GM21786 (cell line): Measurements from ENCODE around the gene KISS1R.
"Not testable (repeated sequence)": the region's sequence is repeated elsewhere in the genome, so short reads cannot be mapped to it uniquely, and the experiment has no call there.

Experiments
- ATAC-seq: cut with Tn5 transposase; IDR thresholded peaks from one replicate; pipeline ENCODE4 v1.9.1; 2021; ENCODE audit not compliant: unreplicated experiment

Gene KISS1R

GRCh38 chr19:952049-952679 lies 35.0 kb downstream of the KISS1R start:
- no peak for ATAC-seq

- no peak for ATAC-seq
Observed at GRCh38 chr19:952680-953444, 35.7 kb downstream of the KISS1R start.

DNA sequence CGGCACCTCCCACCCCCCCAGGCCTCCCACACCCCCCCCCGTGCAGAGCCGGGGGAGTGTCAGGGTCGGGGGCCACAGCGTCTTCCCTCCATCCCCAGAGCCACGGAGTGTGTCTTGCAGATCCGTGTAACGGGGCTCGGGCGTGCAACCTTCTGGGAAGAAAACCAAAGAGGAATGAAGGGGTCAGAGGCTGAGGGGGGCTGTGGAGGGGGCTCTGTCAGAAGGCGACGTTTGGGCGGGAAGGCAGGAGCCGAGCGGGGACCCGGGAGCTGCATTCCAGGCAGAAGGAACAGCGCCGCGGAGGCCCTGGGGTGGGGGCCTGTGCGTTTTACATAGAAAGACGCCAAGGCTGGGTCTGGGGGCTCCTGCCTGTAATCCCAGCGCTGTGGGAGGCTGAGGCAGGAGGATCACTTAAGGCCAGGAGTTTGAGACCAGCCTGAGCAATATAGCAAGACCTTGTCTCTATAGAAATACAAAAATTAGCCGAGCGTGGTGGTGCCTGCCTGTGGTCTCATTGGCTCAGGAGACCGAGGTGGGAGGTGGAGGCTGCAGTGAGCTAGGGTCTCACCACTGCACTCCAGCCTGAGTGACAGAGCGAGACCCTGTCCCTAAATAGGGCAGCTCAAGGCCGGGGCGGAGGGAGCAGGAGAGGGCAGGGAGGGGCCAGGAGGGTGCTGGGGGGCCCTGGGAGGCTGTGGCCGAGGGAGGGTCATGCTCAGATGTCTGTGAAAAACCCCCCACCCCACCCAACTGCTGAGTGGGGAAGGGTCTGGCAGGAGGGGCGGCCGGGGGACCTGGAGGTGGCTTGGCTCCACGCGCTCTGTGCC lies 36.5 kb downstream of the KISS1R start:
- no peak for ATAC-seq

DNA sequence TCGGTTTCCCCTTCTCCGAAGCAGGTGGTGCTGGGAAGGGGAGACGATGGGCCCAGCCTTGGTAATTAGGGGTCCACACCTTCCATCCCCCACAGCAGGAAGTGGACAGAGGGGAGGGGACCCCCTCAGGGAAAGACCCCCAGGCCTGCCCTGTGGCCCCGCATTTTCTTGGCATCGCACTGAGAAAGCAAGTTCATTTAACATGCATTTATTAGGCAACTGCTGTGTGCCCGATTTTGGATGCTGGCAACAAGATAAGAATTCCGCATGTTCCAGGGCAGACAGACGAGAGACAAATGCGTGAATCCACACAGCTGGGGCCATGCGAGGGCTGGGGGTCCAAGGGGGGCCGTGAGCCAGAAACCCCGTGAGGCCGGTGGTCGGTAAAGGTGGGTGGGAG lies 37.1 kb downstream of the KISS1R start:
- ATAC-seq, result no peak

- peak; percentile 57 for ATAC-seq
Observed at GRCh38 chr19:954672-955494, 37.8 kb downstream of the KISS1R start.

GRCh38 chr19:955803-956765 lies 39.0 kb downstream of the KISS1R start:
- ATAC-seq, result no peak

GRCh38 chr19:956766-957440 lies 39.8 kb downstream of the KISS1R start:
- no peak for ATAC-seq

- ATAC-seq, result not testable (repeated sequence)
Observed at GRCh38 chr19:957578-957977, 40.4 kb downstream of the KISS1R start.

DNA sequence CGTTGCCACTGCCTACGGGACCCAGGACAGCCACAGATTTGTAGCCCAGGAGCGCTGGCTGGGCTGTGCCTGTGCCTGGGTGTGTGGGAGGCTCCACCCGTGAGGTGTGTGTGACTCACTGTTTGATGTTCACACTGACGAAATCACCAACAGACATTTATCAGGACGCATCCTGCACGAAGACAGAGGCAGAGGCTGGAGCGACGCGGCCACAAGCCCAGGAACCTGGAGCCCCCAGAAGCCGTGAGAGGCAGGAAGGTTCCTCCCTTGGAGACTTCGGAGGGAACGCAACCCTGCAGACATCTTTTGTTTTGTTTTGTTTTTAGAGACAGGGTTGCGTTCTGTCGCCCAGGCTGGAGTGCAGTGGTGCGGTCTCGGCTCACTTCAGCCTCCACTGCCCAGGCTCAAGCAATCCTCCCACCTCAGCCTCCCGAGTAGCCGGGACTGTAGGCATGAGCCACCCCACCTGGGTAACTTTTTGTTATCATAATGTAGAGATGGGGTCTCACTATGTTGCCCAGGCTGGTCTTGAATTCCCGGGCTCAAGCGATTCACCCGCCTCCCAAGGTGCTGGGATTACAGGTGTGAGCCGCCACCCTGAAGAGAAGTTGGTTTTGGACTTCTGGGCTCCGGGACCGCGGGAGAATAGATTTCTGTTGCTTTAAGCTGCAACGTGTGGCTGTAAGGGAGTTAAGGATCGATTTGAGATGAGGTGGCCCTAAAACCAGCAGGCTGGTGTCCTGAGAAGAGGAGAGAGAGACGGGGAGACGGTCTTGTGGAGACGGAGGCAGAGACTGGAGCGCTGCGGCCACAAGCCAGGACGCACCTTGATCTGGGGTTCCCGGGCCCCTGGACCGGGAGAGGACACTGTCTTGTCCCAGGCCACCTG lies 42.1 kb downstream of the KISS1R start:
- no peak for ATAC-seq

DNA sequence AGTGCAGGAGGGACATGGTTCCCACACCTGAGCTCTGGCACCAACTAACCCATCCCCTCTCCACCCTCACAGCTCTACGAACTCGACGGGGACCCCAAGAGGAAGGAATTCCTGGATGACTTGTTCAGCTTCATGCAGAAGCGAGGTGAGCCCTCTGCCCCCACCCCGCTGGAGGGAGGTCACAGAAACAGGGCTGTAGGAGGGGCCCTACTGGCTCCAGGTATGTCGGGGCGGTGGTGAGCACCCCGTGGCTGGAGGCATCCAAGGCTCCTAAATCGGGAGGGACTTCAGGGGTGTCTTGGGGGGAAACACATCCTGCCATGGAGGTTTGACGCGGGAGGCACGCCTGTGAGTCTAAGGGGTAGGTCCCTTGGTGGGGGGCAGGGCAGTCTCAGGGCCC lies 42.9 kb downstream of the KISS1R start:
- no peak for ATAC-seq

GRCh38 chr19:960601-960938 lies 43.4 kb downstream of the KISS1R start:
- ATAC-seq, result no peak

DNA sequence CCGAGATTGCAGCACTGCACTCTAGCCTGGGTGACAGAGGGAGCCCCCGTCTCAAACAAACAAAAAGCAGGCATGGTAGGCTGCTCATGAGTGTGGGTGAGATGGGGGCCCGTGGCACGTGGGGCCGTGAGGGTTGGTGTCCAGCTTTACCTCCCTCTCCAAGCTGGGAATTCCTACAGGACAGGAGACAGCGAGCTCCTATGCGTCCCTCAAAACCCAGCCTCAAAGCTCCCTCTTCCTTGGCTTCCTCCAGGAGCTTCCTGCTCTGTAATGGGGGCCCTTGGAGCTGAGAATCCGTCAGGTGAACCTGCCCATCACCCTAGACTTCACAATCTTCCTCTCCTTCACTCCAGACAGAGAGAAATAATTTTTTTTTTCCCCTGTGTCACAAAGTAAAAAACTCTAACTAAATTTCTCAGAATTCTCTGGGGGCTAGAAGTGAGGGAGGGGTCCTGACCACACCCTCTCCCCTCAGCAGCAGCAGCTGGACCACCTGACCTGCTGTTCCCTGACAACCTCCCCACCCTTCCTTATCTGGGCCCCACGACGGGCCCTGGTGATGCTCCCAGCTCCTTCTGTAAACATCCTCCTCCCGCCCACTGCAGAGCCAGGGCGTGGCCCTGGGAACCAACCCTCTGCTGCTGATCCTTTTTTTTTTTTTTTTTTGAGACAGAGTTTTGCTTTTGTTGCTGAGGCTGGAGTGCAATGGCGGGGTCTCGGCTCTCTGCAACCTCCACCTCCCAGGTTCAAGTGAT lies 44.9 kb downstream of the KISS1R start:
- ATAC-seq, result no peak

DNA sequence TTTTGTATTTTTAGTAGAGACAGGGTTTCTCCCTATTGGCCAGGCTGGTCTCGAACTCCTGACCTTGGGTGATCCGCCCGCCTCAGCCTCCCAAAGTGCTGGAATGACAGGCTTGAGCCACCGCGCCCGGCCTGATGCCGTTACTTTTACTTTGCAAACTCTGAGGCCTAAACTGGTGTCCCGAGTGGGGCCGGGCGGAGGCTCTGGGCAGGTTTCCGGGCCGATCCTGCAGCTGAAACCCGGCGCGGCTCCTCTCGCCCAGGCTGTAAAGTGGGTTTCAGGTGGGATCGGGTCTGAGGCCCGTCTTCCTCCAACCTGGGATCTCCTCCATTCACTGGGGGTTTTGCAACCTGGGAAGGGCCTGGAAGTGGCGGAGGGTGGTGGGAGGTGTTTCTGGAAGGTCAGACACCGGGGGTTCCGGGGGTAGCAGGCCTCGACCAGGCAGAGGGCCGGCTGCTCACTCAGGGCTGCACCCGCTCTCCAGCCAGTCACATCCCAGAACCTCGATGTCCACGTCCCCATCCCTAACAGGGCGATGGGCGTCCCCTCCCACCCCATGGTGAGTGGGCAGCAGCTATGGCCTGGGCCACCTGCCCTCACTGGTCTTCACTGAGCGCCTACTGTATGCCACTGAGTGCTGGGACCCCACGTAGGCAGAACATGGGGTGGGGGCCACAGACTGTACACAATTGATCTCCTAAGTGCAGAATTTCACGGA lies 45.7 kb downstream of the KISS1R start:
- no peak for ATAC-seq

DNA sequence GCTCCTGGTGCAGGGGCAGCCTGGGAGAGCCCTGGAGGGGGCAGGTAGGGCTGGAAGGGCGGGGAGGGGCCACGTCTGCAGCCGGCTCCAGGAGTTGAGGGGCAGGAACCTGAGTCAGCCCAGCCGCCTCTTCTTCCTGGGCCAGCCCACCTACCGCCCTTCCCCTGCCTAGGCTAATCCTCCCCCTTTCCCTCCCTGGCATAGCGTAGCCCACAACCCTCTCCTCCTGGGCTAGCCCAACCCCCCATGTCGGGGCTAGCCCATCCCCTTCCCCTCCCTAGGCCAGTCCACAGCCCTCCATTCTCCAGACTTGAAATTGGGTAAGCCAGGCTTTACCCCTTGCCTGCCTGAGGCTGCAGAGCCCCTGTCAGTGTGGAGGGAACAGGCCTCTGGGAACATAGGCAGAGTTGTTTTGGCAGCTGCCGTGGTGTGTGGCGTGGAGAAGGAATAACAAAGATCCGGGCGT lies 46.4 kb downstream of the KISS1R start:
- ATAC-seq, result no peak

GRCh38 chr19:964116-964520 lies 47.0 kb downstream of the KISS1R start:
- no peak for ATAC-seq

DNA sequence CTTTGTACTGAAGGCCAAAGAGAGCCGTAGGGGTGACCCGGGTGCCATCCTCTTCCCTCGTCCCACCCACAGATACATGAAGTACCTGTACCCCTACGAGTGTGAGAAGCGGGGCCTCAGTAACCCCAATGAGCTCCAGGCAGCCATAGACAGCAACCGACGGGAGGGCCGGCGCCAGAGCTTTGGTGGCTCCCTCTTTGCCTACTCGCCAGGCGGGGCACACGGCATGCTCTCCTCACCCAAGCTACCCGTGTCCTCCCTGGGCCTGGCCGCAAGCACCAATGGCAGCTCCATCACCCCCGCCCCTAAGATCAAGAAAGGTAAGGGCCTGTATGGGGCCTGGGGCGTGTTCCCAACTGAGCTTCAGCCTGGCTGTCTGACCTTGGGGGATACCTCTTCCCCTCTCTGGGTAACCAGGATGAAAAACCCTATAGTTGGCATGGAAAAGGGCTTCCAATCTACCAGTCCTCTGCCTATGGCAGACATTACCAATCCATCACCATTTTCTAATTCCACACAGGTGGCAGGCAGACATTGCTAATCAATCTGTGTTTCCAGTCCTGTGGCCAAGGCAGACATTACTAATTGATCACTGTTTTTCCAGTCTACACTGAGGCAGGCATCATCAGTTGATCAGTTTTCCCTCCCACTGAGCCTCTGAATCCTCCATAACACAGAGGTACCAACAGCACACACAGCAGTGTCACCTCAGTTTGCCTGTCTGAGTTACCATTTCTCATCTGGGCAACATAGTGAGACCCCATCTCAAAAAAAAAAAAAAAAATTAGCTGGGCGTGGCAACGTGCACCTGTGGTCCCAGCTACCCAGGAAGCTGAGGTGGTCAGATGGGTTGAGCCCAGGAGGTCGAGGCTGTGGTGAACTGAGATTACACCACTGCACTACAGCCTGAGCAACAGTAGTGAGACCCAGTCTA lies 47.9 kb downstream of the KISS1R start:
- no peak for ATAC-seq
